Panc1 (cell line): ENCODE results near the gene OXT.

Experiments used
- POLR2AphosphoS5 ChIP-seq: IDR thresholded peaks from 2 replicates; pipeline ENCODE4 v1.6.1; 2012; ENCODE audit warnings: mild to moderate bottlenecking, low read depth, low read length, moderate library complexity
- SIN3A ChIP-seq: IDR thresholded peaks from 2 replicates; pipeline ENCODE4 v1.6.1; 2012; ENCODE audit warnings: low read depth, mild to moderate bottlenecking, low read length, moderate library complexity, borderline replicate concordance; ENCODE audit not compliant: insufficient read depth
- TCF7L2 ChIP-seq: IDR thresholded peaks from 2 replicates; pipeline ENCODE4 v1.6.1; 2011; ENCODE audit warnings: mild to moderate bottlenecking, low read depth, low read length, inconsistent platforms
- TF ChIP-seq, protein P1 (sequence below): fragments of 450-650 bp; IDR thresholded peaks from 2 replicates; pipeline ENCODE4 v1.5.1; 2017; ENCODE audit warnings: mild to moderate bottlenecking
- TF ChIP-seq, protein P2 (sequence below), 2 experiments: IDR thresholded peaks; 2 replicates each; pipeline ENCODE4 v1.6.1; 2011 to 2012; ENCODE audit warnings: low read depth in 2 of 2, control low read depth in 1 of 2, low read length in 1 of 2, mild to moderate bottlenecking in 1 of 2, moderate library complexity in 1 of 2; ENCODE audit not compliant: insufficient read depth in 1 of 2

DNA sequence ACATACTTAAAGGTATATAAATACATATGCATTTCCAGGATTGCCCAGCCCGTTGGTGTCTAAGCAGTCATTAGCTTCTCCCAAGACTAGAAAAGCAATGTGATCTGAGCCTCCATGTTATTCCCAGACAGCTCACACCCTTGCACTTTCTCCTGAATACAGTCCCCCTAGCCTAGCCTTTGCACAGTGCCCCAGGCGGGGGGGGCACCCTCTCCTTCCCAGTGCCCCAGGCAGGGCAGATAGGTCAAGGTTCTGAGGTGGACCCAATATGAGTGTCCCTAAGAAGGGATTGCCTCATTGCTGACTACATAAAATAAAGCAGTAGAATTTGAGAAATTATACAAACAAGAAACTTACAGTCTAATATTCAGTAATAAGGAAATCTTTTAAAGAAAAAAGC lies 43.4 kb upstream of the OXT start:
- TF ChIP-seq, protein P1, sequence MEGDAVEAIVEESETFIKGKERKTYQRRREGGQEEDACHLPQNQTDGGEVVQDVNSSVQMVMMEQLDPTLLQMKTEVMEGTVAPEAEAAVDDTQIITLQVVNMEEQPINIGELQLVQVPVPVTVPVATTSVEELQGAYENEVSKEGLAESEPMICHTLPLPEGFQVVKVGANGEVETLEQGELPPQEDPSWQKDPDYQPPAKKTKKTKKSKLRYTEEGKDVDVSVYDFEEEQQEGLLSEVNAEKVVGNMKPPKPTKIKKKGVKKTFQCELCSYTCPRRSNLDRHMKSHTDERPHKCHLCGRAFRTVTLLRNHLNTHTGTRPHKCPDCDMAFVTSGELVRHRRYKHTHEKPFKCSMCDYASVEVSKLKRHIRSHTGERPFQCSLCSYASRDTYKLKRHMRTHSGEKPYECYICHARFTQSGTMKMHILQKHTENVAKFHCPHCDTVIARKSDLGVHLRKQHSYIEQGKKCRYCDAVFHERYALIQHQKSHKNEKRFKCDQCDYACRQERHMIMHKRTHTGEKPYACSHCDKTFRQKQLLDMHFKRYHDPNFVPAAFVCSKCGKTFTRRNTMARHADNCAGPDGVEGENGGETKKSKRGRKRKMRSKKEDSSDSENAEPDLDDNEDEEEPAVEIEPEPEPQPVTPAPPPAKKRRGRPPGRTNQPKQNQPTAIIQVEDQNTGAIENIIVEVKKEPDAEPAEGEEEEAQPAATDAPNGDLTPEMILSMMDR, result no peak
- TF ChIP-seq POLR2AphosphoS5 (no peak), TCF7L2 (no peak), SIN3A (no peak)
- TF ChIP-seq, protein P2, sequence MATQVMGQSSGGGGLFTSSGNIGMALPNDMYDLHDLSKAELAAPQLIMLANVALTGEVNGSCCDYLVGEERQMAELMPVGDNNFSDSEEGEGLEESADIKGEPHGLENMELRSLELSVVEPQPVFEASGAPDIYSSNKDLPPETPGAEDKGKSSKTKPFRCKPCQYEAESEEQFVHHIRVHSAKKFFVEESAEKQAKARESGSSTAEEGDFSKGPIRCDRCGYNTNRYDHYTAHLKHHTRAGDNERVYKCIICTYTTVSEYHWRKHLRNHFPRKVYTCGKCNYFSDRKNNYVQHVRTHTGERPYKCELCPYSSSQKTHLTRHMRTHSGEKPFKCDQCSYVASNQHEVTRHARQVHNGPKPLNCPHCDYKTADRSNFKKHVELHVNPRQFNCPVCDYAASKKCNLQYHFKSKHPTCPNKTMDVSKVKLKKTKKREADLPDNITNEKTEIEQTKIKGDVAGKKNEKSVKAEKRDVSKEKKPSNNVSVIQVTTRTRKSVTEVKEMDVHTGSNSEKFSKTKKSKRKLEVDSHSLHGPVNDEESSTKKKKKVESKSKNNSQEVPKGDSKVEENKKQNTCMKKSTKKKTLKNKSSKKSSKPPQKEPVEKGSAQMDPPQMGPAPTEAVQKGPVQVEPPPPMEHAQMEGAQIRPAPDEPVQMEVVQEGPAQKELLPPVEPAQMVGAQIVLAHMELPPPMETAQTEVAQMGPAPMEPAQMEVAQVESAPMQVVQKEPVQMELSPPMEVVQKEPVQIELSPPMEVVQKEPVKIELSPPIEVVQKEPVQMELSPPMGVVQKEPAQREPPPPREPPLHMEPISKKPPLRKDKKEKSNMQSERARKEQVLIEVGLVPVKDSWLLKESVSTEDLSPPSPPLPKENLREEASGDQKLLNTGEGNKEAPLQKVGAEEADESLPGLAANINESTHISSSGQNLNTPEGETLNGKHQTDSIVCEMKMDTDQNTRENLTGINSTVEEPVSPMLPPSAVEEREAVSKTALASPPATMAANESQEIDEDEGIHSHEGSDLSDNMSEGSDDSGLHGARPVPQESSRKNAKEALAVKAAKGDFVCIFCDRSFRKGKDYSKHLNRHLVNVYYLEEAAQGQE (IDR thresholded peaks at IDR 0.05; ENCODE audit: insufficient read depth in 1 of 2, low read depth in 2 of 2, low read length in 1 of 2), result no peak
